ENCODE measurements around the gene SPACA7.

DNA sequence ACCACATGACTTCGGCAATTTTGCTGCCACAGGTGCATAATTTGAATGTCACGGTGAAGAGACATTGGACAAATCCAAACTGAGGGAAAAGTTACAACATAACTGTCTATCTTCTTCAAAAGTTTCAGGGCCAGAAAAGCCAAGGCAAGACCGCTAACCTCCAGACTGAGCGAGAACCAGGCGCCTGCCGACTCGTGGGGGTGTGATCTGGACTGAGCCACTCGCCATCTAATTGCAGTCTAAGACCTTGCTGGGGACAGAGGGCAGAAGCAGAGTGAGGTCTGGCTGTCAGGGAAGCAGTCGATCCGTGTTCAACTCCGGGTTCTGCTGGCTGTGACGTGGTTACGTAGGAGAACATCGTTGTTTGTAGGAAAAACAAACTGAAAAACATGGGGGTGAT is 88.6 kb downstream of the SPACA7 start:
- no peak for TF ChIP-seq FOXJ3 (CRISPR knock-in tag; IDR thresholded peaks at IDR 0.05; ENCODE audit: borderline replicate concordance)
- no peak for TF ChIP-seq ZNF232 (CRISPR knock-in tag; IDR thresholded peaks at IDR 0.05; ENCODE audit: borderline replicate concordance)
- TF ChIP-seq, protein P1, sequence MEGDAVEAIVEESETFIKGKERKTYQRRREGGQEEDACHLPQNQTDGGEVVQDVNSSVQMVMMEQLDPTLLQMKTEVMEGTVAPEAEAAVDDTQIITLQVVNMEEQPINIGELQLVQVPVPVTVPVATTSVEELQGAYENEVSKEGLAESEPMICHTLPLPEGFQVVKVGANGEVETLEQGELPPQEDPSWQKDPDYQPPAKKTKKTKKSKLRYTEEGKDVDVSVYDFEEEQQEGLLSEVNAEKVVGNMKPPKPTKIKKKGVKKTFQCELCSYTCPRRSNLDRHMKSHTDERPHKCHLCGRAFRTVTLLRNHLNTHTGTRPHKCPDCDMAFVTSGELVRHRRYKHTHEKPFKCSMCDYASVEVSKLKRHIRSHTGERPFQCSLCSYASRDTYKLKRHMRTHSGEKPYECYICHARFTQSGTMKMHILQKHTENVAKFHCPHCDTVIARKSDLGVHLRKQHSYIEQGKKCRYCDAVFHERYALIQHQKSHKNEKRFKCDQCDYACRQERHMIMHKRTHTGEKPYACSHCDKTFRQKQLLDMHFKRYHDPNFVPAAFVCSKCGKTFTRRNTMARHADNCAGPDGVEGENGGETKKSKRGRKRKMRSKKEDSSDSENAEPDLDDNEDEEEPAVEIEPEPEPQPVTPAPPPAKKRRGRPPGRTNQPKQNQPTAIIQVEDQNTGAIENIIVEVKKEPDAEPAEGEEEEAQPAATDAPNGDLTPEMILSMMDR (CRISPR knock-in tag; IDR thresholded peaks at IDR 0.05) = no peak
- TF ChIP-seq, protein P2, sequence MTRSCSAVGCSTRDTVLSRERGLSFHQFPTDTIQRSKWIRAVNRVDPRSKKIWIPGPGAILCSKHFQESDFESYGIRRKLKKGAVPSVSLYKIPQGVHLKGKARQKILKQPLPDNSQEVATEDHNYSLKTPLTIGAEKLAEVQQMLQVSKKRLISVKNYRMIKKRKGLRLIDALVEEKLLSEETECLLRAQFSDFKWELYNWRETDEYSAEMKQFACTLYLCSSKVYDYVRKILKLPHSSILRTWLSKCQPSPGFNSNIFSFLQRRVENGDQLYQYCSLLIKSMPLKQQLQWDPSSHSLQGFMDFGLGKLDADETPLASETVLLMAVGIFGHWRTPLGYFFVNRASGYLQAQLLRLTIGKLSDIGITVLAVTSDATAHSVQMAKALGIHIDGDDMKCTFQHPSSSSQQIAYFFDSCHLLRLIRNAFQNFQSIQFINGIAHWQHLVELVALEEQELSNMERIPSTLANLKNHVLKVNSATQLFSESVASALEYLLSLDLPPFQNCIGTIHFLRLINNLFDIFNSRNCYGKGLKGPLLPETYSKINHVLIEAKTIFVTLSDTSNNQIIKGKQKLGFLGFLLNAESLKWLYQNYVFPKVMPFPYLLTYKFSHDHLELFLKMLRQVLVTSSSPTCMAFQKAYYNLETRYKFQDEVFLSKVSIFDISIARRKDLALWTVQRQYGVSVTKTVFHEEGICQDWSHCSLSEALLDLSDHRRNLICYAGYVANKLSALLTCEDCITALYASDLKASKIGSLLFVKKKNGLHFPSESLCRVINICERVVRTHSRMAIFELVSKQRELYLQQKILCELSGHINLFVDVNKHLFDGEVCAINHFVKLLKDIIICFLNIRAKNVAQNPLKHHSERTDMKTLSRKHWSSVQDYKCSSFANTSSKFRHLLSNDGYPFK (CRISPR knock-in tag; IDR thresholded peaks at IDR 0.05; ENCODE audit: borderline replicate concordance) = no peak
- TF ChIP-seq, protein P3, sequence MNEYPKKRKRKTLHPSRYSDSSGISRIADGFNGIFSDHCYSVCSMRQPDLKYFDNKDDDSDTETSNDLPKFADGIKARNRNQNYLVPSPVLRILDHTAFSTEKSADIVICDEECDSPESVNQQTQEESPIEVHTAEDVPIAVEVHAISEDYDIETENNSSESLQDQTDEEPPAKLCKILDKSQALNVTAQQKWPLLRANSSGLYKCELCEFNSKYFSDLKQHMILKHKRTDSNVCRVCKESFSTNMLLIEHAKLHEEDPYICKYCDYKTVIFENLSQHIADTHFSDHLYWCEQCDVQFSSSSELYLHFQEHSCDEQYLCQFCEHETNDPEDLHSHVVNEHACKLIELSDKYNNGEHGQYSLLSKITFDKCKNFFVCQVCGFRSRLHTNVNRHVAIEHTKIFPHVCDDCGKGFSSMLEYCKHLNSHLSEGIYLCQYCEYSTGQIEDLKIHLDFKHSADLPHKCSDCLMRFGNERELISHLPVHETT (CRISPR knock-in tag; conservative IDR thresholded peaks at IDR 0.05) = no peak
- TF ChIP-seq ERF (CRISPR knock-in tag; IDR thresholded peaks at IDR 0.05) = no peak
- no peak for TF ChIP-seq ZFP36L2 (CRISPR knock-in tag; IDR thresholded peaks at IDR 0.05)
- TF ChIP-seq KDM1A (CRISPR knock-in tag; IDR thresholded peaks at IDR 0.05) = no peak
- TF ChIP-seq ZEB1 (IDR thresholded peaks at IDR 0.05; ENCODE audit: insufficient replicate concordance, low read depth) = no peak

All from HepG2 (cell line).